Jurkat, Clone E6-1 (cell line): ENCODE data around the gene CNNM1.

Experiments used
- DNase-seq: peaks from one replicate; pipeline ENCODE4 v3.0.0-alpha.2; 2011; ENCODE audit warnings: low read depth, low spot score
- H3K4me3 ChIP-seq: 2 replicates; pipeline ENCODE4 v1.5.1; 2011; ENCODE audit warnings: mild to moderate bottlenecking, low read length, control low read depth, moderate library complexity

CNNM1 gene

GRCh38 chr10:99366666-99367065 is 37.5 kb downstream of the CNNM1 start:
- no peak for DNase-seq
- H3K4me3 ChIP-seq, result no peak overlapping the region

- no peak for DNase-seq
These were observed 39.5 kb downstream of the CNNM1 start for GRCh38 chr10:99368646-99369045.

GRCh38 chr10:99369126-99369525 is 40.0 kb downstream of the CNNM1 start:
- H3K4me3 ChIP-seq, result no peak overlapping the region
- no peak for DNase-seq

More at GRCh38 chr10:99368646-99369045, 39.5 kb downstream of the CNNM1 start:
- no peak overlapping the region for H3K4me3 ChIP-seq

GRCh38 chr10:99369551-99369950 is 40.4 kb downstream of the CNNM1 start:
- H3K4me3 ChIP-seq, result no peak overlapping the region
- no peak for DNase-seq

- peak; percentile 28 for DNase-seq
- no peak overlapping the region for H3K4me3 ChIP-seq
These were observed 41.8 kb downstream of the CNNM1 start for GRCh38 chr10:99370993-99371392.

GRCh38 chr10:99372546-99373271 is 43.6 kb downstream of the CNNM1 start:
- H3K4me3 ChIP-seq, result no peak overlapping the region
- no peak for DNase-seq

- no peak for DNase-seq
- H3K4me3 ChIP-seq, result no peak overlapping the region
These were observed 45.4 kb downstream of the CNNM1 start for GRCh38 chr10:99374526-99374925.

- H3K4me3 ChIP-seq, result no peak overlapping the region
- DNase-seq, result no peak
These were observed 45.8 kb downstream of the CNNM1 start for GRCh38 chr10:99374972-99375371.

GRCh38 chr10:99375426-99375825 is 46.3 kb downstream of the CNNM1 start:
- no peak overlapping the region for H3K4me3 ChIP-seq
- no peak for DNase-seq

- no peak for DNase-seq
- H3K4me3 ChIP-seq, result no peak overlapping the region
These were observed 53.0 kb downstream of the CNNM1 start for GRCh38 chr10:99382176-99382575.

- H3K4me3 ChIP-seq, result no peak overlapping the region
- no peak for DNase-seq
These were observed 57.9 kb downstream of the CNNM1 start for GRCh38 chr10:99387071-99387470.

- no peak for DNase-seq
- H3K4me3 ChIP-seq, result no peak overlapping the region
These were observed 58.4 kb downstream of the CNNM1 start for GRCh38 chr10:99387541-99387940.

- DNase-seq, result no peak
These were observed 60.7 kb downstream of the CNNM1 start for GRCh38 chr10:99389729-99390480.

GRCh38 chr10:99391346-99391745 is 62.2 kb downstream of the CNNM1 start:
- H3K4me3 ChIP-seq, result no peak overlapping the region

More at GRCh38 chr10:99389729-99390480, 60.7 kb downstream of the CNNM1 start:
- H3K4me3 ChIP-seq, result no peak overlapping the region

GRCh38 chr10:99393036-99393435 is 63.9 kb downstream of the CNNM1 start:
- no peak for DNase-seq
- no peak overlapping the region for H3K4me3 ChIP-seq

More at GRCh38 chr10:99391346-99391745, 62.2 kb downstream of the CNNM1 start:
- no peak for DNase-seq

GRCh38 chr10:99393683-99394082 is 64.5 kb downstream of the CNNM1 start:
- DNase-seq, result no peak
- H3K4me3 ChIP-seq, result no peak overlapping the region

- no peak for DNase-seq
- no peak overlapping the region for H3K4me3 ChIP-seq
These were observed 65.1 kb downstream of the CNNM1 start for GRCh38 chr10:99394256-99394655.

- H3K4me3 ChIP-seq, result no peak overlapping the region
- DNase-seq, result no peak
These were observed 65.7 kb downstream of the CNNM1 start for GRCh38 chr10:99394761-99395386.

- DNase-seq, result peak; percentile 11
- no peak overlapping the region for H3K4me3 ChIP-seq
These were observed 66.7 kb downstream of the CNNM1 start for GRCh38 chr10:99395750-99396445.
